GM18868 (cell line): ENCODE results near the gene KRTAP19-4.
"Not testable (repeated sequence)": the region's sequence is repeated elsewhere in the genome, so short reads cannot be mapped to it uniquely, and the experiment has no call there.

ENCODE experiments used
- ATAC-seq: cut with Tn5 transposase; IDR thresholded peaks from one replicate; pipeline ENCODE4 v1.9.1; 2021; ENCODE audit warnings: mild to moderate bottlenecking, moderate library complexity; ENCODE audit not compliant: unreplicated experiment

KRTAP19-4 gene

GRCh38 chr21:30497065-30497464, at the start of gene KRTAP19-4:
KRTAP19-4 (minus strand) TSS chr21:30497165; CDS start chr21:30497110, 55 bp downstream.
- no peak for ATAC-seq

GRCh38 chr21:30541764-30542163, 44.8 kb upstream of the KRTAP19-4 start, which contains the start of gene KRTAP19-6:
KRTAP19-6 (minus strand) TSS chr21:30541864; CDS start chr21:30541833, 31 bp downstream.
- ATAC-seq: no peak

- no peak for ATAC-seq
These were observed 21.9 kb upstream of the KRTAP19-4 start for GRCh38 chr21:30518876-30519275.

- ATAC-seq: no peak
These were observed 18.7 kb upstream of the KRTAP19-4 start for GRCh38 chr21:30515681-30516080.

GRCh38 chr21:30505621-30506205, 8.7 kb upstream of the KRTAP19-4 start:
- not testable (repeated sequence) for ATAC-seq

GRCh38 chr21:30502041-30502440, 5.1 kb upstream of the KRTAP19-4 start, which contains the start of gene KRTAP19-5:
KRTAP19-5 (minus strand) TSS chr21:30502141; CDS start chr21:30502090, 51 bp downstream.
- no peak for ATAC-seq

GRCh38 chr21:30491963-30492428, 5.0 kb downstream of the KRTAP19-4 start, which contains the start of gene KRTAP19-3:
KRTAP19-3 (minus strand) TSS chr21:30492013; CDS start chr21:30491957, 56 bp downstream.
- no peak for ATAC-seq

GRCh38 chr21:30487336-30487735, 9.6 kb downstream of the KRTAP19-4 start, which contains the start of gene KRTAP19-2:
KRTAP19-2 (minus strand) TSS chr21:30487436; CDS start chr21:30487348, 88 bp downstream.
- no peak for ATAC-seq

GRCh38 chr21:30486180-30486579, 10.8 kb downstream of the KRTAP19-4 start:
- no peak for ATAC-seq

- ATAC-seq: no peak
These were observed 14.8 kb downstream of the KRTAP19-4 start for GRCh38 chr21:30482130-30482529.

- ATAC-seq: no peak
These were observed 16.8 kb downstream of the KRTAP19-4 start, which contains the start of gene KRTAP19-1 for GRCh38 chr21:30480145-30480544. KRTAP19-1 (minus strand) TSS chr21:30480367; CDS start chr21:30480317, 50 bp downstream.

- ATAC-seq: no peak
These were observed 17.7 kb downstream of the KRTAP19-4 start for GRCh38 chr21:30479259-30479658.

GRCh38 chr21:30478004-30478403, 19.0 kb downstream of the KRTAP19-4 start:
- no peak for ATAC-seq

- no peak for ATAC-seq
These were observed 27.9 kb downstream of the KRTAP19-4 start for GRCh38 chr21:30468900-30469714.

GRCh38 chr21:30463713-30464112, 33.3 kb downstream of the KRTAP19-4 start:
- no peak for ATAC-seq

- no peak for ATAC-seq
These were observed 48.5 kb downstream of the KRTAP19-4 start for GRCh38 chr21:30448514-30448913.

GRCh38 chr21:30447056-30447455, 49.9 kb downstream of the KRTAP19-4 start:
- ATAC-seq: no peak
